Caki2 (cell line): ENCODE data around the gene ENPP3. TPM values are rescaled to one million over a fixed set of nuclear protein-coding genes. Genes with fewer than 3 reads are reported as not detected.

ENCODE experiments used
- DNase-seq: peaks from one replicate; pipeline ENCODE4 v3.0.0-alpha.2; 2015; ENCODE audit warnings: low read depth
- in situ Hi-C: cut with HindIII; loops from 2 replicates; pipeline ENCODE4 v1.10.0; 2016; ENCODE audit warnings: low sequenced_read_pairs, low pct_unique_long_range_greater_than_20kb, mixed read lengths
- total RNA-seq: library from RNA; depleted of rRNA; stranded (reverse); fragments of >200 nt; shearing (Covaris generic); gene quantifications from 2 replicates; pipeline ENCODE4 v1.2.3, GENCODE V29; 2014; ENCODE audit warnings: low replicate concordance

The ENPP3 gene
- total RNA-seq, 1 experiment from 2014 or later: 0.17 TPM

DNA sequence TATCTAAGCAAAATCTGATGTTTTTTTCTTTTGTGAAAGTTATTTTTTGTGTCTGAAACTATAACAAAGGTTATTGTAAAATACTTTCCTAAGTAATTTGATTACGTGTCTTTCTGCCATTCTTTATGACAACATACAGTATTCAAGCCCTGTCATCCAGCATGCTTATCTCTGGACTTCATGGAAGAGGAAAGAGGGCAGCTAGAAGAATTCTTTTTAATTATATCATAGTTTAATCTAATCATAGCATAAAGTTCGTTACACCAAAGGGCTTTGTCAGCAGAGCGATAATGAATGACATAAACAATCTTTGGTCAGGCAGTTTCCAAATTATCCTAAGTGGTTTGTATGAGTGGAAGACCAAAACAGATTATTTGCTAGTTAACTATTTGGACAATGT, 3.5 kb downstream of the ENPP3 start:
- no peak for DNase-seq
- in situ Hi-C loops: no loop called here

DNA sequence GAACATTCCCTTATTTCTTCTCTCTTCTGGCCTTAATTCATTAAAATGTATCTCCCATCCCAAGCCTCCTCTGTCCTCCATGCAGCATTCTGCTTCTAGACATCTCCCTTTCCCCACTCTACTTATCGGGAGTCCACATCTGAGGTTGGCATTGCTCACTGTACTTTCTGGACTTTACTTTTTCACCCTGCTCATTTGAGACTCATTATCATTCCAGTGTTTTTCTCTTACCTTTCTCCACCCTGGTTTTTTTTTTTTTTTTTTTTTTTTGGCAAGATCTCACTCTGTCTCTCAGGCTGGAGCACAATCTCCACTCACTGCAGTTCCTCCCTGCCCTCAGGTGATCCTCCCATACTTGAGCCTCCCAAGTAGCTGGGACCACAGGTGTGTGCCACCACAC, 4.5 kb downstream of the ENPP3 start:
- DNase-seq: no peak
- in situ Hi-C loops: no loop called here

DNA sequence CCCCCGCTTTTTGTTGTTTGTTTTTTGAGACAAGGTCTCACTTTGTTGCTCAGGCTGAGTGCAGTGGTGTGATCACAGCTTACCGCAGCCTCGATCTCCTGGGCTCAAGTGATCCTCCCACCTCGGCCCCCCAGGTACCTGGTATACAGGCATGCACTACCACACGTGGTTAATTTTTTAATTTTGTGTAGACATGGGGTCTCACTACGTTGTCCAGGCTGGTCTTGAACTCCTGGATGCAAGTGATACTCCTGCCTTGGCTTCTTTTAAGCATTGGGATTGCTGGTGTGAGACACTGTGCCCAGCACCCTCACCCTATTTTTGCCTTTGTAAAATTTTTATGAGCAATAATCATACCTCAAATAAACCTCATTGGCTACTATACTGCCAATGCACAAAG, 5.5 kb downstream of the ENPP3 start:
- no peak for DNase-seq
- in situ Hi-C loops: no loop called here

DNA sequence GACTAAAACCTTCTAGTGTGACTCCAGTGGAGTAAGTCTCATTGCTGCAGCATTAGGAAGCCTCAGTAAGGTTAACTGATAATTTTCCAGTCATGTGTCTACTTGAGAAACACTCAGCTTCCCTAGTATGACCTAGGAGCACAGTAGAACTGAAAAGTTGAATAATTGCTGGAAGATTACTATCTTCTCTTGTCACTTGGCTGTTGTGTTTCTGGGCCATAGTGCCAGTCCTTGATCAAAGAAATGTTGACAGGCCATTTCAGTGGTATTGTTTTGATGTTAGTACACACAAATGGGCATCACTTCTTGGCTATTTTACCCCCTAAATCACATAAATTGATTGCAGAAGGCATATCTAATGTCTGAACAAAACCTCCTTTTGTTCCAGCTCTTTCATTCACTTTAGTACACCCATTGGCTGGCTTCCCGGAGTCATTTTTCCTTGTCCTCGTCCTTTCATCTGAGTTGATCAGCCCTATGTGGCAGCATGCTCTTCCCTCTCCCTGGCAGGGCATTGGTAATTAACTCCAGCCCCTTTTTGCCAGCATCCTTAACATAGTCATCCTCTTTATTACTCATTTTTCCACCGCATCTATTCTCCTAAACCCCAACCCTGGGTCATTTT, 6.0 kb downstream of the ENPP3 start:
- no peak for DNase-seq
- in situ Hi-C loops: no loop called here

DNA sequence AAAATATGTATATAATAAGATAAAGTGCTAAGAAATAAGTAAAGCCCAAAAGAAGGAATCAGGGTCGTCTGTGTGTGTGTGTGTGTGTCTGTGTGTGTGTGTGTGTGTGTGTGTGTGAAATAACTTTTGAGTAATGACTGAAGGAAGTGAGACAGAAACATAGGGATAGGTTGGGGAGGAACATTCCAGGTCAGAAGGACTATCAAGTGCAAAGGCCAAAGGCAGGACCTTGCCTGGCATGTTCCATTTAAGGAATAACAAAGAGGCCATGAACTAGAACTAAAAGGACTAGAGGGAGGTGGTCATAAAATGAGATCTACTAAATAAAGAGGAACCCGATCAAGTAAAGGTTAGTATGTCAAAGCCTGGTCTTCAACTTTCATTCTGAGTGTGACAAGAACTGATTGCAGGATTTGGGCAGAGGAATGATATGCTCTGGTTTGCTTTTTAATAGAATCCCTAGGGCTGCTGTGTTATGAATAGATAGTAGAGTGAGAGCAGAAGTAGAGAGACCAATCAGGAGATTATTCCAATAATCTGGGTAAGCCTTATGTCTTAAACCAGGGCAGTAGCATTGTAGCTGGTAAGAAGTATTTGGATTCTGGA, 6.9 kb downstream of the ENPP3 start:
- in situ Hi-C loops: no loop called here
- DNase-seq: no peak

DNA sequence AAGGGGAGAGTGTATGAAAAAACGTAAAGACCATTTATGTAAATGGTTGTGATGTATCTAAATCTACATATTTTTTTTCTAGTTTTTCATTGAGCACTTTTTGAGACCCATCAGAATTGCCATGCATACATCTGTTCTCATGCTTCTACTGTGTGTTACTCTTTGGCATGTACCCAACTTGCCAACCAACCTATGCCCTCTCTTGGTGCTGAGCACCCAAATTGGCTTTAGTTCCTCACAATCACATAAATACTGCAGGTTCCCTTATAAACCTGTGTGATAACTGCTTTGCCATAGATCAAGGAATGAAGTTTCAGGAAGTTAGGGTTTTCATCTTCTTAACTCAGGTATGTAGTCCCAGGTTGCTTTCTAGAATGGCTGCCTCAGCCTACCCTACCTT, 7.8 kb downstream of the ENPP3 start:
- no peak for DNase-seq
- in situ Hi-C loops: no loop called here

DNA sequence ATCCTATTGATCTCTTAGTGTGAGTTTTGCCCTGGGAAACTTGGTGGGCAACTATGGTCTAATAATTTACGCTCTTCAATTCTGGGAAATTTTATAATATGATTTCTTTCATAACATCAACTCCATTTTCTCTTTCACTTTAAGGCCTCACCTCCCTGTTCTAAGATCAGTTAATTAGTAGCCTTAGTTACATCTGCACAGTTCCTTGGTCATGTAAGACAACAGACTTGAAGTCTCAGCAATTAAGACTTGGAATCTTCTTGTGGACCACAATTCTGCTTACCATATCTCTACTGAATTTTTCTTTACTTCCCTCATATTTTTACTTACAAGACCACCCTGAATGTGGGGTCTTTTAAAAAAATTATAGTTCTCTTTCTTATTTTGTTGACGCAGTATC, 8.7 kb downstream of the ENPP3 start:
- DNase-seq: no peak
- in situ Hi-C loops: no loop called here

DNA sequence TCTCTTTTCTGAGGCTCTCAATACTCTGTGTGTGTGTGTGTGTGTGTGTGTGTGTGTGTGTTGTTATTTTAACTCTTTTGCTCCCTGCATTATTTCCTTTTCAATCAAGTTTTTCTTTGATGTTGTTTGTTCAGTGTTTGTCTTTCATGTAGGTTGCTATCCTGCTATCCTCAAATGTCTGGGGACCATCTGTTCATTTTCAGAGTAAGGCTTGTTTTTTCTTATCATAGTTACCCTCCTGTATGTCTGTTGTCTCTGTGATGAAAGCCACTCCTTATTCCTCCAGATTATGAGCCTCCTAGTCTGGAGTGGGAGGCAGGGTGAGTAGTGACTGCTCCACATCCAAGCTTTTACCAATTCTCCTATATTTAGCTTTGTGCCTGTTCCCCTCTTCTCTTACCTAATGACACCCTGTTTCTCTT, 9.2 kb downstream of the ENPP3 start:
- DNase-seq: no peak
- in situ Hi-C loops: no loop called here

GRCh38 chr6:131651782-131652181, 14.7 kb downstream of the ENPP3 start:
- in situ Hi-C loops: no loop called here
- no peak for DNase-seq

- no peak for DNase-seq
- in situ Hi-C loops: no loop called here
These were observed 15.4 kb downstream of the ENPP3 start for GRCh38 chr6:131652472-131652871.

GRCh38 chr6:131654326-131654725, 17.2 kb downstream of the ENPP3 start:
- DNase-seq: peak; percentile 15
- in situ Hi-C loops: no loop called here

DNA sequence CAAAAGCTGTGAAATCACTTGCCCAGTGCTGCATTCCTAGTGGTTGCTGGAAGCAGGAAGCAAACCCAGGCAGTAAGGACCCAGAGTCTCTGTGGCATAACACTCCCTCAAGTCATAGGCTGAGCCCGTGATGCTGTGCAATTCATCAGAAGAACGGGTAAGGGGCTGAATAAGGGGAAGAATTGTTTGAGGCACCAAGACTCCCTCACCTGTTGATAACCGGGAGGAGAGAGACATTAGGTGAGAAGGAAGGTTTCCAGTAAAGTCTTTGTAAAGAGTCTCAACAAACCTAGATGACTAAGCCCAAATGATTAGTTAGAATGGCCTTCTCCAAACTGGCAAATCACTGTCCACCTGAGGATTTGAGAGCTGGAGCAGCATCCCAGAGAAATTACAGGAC, 18.3 kb downstream of the ENPP3 start:
- no peak for DNase-seq
- in situ Hi-C loops: no loop called here

DNA sequence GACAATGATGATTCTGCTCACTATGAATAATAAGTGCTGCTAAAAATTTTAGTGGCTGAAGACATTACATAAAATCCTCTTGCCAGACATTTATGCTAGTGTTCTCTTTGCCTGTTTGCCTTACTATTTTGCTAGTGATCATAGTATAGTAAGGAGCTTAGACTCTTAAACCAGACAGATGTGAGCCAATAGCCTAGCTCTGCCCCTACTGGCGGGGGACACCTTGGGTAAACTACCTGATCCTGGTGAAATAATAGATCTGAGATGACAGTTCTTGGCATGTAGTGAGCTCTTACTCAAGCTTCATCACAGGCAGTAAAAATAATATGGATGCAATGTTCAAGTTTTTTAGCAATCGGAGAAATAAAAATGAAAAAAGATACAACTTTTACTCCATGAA, 18.8 kb downstream of the ENPP3 start:
- in situ Hi-C loops: no loop called here
- no peak for DNase-seq

DNA sequence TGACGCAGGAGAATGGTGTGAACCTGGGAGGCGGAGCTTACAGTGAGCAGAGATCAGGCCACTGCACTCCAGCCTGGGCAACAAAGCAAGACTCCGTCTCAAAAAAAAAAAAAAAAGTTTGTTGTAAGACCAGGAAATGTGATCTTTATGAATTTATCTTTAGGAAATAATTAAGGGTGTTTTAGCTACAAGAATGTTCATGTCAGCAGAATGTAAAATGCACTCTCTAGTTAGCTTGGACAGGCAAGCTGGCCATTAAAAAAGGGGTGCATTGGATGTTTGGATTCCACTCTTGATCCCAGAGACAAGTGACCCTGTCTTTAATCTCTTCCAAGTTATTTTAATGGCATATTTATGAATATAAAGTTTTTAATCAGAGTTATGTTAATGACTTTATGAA, 19.6 kb downstream of the ENPP3 start:
- DNase-seq: no peak
- in situ Hi-C loops: no loop called here

GRCh38 chr6:131657222-131657621, 20.1 kb downstream of the ENPP3 start:
- in situ Hi-C loops: no loop called here

GRCh38 chr6:131657630-131658111, 20.6 kb downstream of the ENPP3 start:
- DNase-seq: no peak
- in situ Hi-C loops: no loop called here

More at GRCh38 chr6:131657222-131657621, 20.1 kb downstream of the ENPP3 start:
- no peak for DNase-seq

DNA sequence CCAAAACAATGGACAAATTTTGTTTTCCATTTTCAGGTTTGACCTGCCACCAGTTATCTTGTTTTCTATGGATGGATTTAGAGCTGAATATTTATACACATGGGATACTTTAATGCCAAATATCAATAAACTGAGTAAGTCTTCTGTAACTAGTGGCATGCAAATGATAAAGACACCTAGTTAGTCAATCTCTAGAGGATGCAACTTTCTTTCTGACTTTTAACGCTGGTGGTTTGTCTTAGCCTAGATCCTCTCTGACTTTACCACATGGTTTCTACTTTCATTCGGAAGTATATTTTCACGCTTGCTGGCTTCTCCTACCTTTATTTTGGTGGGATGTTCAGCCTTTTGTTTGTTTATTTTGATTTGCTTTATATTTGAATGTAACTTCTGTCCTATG, 21.2 kb downstream of the ENPP3 start:
- in situ Hi-C loops: no loop called here
- no peak for DNase-seq

DNA sequence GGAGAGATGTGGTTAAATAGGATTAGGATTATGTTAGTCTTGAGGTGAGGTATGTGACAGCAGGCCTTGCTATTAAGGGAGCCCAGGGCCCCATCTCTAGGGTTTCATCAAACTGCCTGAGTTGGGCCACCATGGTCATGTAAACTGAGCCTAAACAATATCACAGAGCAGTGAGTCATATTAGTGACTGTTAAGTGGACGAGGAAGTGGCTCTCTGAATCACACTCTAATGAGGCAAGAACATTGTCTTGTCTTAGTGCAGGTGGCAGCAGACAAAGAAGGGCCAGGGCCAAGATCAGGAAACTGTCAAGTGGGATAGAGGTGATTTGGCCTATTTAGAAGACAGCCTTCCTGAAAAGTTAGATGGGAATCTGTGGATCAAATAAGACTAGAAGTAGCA, 23.1 kb downstream of the ENPP3 start:
- DNase-seq: peak; percentile 54
- in situ Hi-C loops: no loop called here

GRCh38 chr6:131663578-131664165, 26.6 kb downstream of the ENPP3 start:
- in situ Hi-C loops: no loop called here
- no peak for DNase-seq

DNA sequence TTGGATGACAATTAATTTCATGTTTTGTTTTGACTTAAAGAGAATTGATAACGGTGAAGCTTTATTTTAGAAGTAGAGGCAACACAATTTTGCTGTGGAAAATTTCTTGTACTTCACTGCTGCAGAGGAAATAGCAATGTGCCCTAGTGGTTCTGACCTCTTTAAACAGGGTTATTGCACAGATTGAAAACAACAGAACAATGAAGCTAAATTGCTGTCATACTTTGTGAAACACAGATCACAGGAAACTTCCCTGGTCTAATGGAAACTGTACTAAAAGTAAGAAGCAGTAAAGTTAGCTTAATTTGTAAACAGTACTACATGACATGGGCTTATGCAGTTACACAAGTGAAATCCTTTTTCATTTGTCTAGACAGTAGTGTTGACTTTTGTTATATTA, 32.8 kb downstream of the ENPP3 start:
- no peak for DNase-seq
- in situ Hi-C loops: no loop called here
